K562 (cell line): ENCODE data around the gene RBM19.

Source experiments
- BRF1 ChIP-seq: IDR thresholded peaks from 3 replicates; pipeline ENCODE4 v1.6.1; 2011; ENCODE audit warnings: borderline replicate concordance, mild to moderate bottlenecking; ENCODE audit not compliant: insufficient read length; ENCODE audit errors: extremely low read depth
- FOSL1 ChIP-seq: fragments of 200-800 bp; sonication (Bioruptor generic); conservative IDR thresholded peaks from 2 replicates; pipeline ENCODE4 v1.6.1; 2016; ENCODE audit warnings: missing genetic modification characterization, missing compliant biosample characterization
- GMEB1 ChIP-seq: fragments of 250-450 bp; sonication (Bioruptor Pico); IDR thresholded peaks from 2 replicates; pipeline ENCODE4 v1.4.0; 2020; ENCODE audit warnings: mild to moderate bottlenecking
- MIER1 ChIP-seq: fragments of 450-650 bp; IDR thresholded peaks from 2 replicates; pipeline ENCODE4 v1.6.1; 2016; ENCODE audit warnings: antibody characterized with exemption, mild to moderate bottlenecking, low read depth
- MTA3 ChIP-seq: fragments of 450-650 bp; formaldehyde crosslinking; IDR thresholded peaks from 2 replicates; pipeline ENCODE4 v1.6.1; 2017; ENCODE audit warnings: mild to moderate bottlenecking, borderline replicate concordance
- POLR2A ChIP-seq: fragments of 450-650 bp; conservative IDR thresholded peaks from 2 replicates; pipeline ENCODE4 v1.6.1; 2016
- RBM22 ChIP-seq: fragments of 200-400 bp; formaldehyde crosslinking; IDR thresholded peaks from 2 replicates; pipeline ENCODE4 v1.6.1; 2018; ENCODE audit warnings: low read length, low read depth; ENCODE audit not compliant: poor library complexity, severe bottlenecking
- SMARCC2 ChIP-seq: fragments of 450-650 bp; IDR thresholded peaks from 2 replicates; pipeline ENCODE4 v1.6.1; 2017; ENCODE audit warnings: antibody characterized with exemption, moderate library complexity, mild to moderate bottlenecking, low read depth
- SREBF1 ChIP-seq: fragments of 150-350 bp; IDR thresholded peaks from 2 replicates; pipeline ENCODE4 v1.6.1; 2014; ENCODE audit warnings: antibody characterized with exemption, low read depth, low read length, borderline replicate concordance
- TAF15 ChIP-seq: fragments of 200-400 bp; formaldehyde crosslinking; IDR thresholded peaks from 2 replicates; pipeline ENCODE4 v1.6.1; 2017; ENCODE audit warnings: mild to moderate bottlenecking, low read depth, low read length, moderate library complexity
- ZC3H8 ChIP-seq: fragments of 450-650 bp; IDR thresholded peaks from 2 replicates; pipeline ENCODE4 v1.6.1; 2017
- ZNF239 ChIP-seq: fragments of 250-450 bp; sonication (Bioruptor Pico); IDR thresholded peaks from 2 replicates; pipeline ENCODE4 v1.4.0; 2020; ENCODE audit warnings: mild to moderate bottlenecking
- TF ChIP-seq, protein P1 (sequence below), 3 experiments: IDR thresholded peaks in 2 of 3; conservative IDR thresholded peaks in 1 of 3; 2 replicates each; pipeline ENCODE4 v1.5.1; 2011 to 2012; ENCODE audit warnings: low read length in 3 of 3, mild to moderate bottlenecking in 3 of 3, control low read depth in 2 of 3, improper control_type of control experiment in 1 of 3, inconsistent platforms in 1 of 3, low read depth in 1 of 3, mixed read lengths in 1 of 3, moderate library complexity in 1 of 3; ENCODE audit not compliant: insufficient read depth in 2 of 3
- TF ChIP-seq, protein P2 (sequence below): IDR thresholded peaks from 2 replicates; pipeline ENCODE4 v1.6.1; 2011; ENCODE audit warnings: borderline replicate concordance, low read depth, mild to moderate bottlenecking, moderate library complexity, low read length; ENCODE audit not compliant: insufficient read depth, poor library complexity, severe bottlenecking

GRCh38 chr12:113841786-113842185 is 124.3 kb downstream of the RBM19 start:
- no peak for TF ChIP-seq SMARCC2
- no peak for TF ChIP-seq FOSL1 (tag)
- TF ChIP-seq, protein P1, sequence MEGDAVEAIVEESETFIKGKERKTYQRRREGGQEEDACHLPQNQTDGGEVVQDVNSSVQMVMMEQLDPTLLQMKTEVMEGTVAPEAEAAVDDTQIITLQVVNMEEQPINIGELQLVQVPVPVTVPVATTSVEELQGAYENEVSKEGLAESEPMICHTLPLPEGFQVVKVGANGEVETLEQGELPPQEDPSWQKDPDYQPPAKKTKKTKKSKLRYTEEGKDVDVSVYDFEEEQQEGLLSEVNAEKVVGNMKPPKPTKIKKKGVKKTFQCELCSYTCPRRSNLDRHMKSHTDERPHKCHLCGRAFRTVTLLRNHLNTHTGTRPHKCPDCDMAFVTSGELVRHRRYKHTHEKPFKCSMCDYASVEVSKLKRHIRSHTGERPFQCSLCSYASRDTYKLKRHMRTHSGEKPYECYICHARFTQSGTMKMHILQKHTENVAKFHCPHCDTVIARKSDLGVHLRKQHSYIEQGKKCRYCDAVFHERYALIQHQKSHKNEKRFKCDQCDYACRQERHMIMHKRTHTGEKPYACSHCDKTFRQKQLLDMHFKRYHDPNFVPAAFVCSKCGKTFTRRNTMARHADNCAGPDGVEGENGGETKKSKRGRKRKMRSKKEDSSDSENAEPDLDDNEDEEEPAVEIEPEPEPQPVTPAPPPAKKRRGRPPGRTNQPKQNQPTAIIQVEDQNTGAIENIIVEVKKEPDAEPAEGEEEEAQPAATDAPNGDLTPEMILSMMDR (IDR thresholded peaks at IDR 0.05 in 2 of 3, conservative IDR thresholded peaks at IDR 0.05 in 1 of 3; ENCODE audit: insufficient read depth in 2 of 3, low read depth in 1 of 3, low read length in 3 of 3): no peak
- no peak for TF ChIP-seq ZC3H8
- TF ChIP-seq, protein P2, sequence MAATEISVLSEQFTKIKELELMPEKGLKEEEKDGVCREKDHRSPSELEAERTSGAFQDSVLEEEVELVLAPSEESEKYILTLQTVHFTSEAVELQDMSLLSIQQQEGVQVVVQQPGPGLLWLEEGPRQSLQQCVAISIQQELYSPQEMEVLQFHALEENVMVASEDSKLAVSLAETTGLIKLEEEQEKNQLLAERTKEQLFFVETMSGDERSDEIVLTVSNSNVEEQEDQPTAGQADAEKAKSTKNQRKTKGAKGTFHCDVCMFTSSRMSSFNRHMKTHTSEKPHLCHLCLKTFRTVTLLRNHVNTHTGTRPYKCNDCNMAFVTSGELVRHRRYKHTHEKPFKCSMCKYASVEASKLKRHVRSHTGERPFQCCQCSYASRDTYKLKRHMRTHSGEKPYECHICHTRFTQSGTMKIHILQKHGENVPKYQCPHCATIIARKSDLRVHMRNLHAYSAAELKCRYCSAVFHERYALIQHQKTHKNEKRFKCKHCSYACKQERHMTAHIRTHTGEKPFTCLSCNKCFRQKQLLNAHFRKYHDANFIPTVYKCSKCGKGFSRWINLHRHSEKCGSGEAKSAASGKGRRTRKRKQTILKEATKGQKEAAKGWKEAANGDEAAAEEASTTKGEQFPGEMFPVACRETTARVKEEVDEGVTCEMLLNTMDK: no peak
- no peak for TF ChIP-seq SREBF1
- TF ChIP-seq MIER1: no peak
- TF ChIP-seq ZNF239 (CRISPR knock-in tag): no peak
- TF ChIP-seq TAF15: no peak
- TF ChIP-seq GMEB1 (CRISPR knock-in tag): no peak
- TF ChIP-seq BRF1: no peak
- TF ChIP-seq MTA3: no peak
- TF ChIP-seq POLR2A: no peak
- TF ChIP-seq RBM22: no peak
